IPS-18c (cell line): ENCODE measurements around the gene ZFP36L1.
A peak's percentile ranks its signal among the peaks of the same experiment; 100 is the strongest.

Experiments used
- H3K4me3 ChIP-seq: 2 replicates; pipeline ENCODE4 v1.7.0; 2013; ENCODE audit warnings: low read depth, mild to moderate bottlenecking, low read length, moderate library complexity; ENCODE audit not compliant: insufficient read depth
- H3K9me3 ChIP-seq: one replicate; pipeline ENCODE4 v1.6.1; 2013; ENCODE audit warnings: mild to moderate bottlenecking, low read length, moderate library complexity; ENCODE audit not compliant: control insufficient read depth, insufficient read depth

ZFP36L1 gene

GRCh38 chr14:68806526-68807147 lies 13.8 kb upstream of the ZFP36L1 start:
- Histone ChIP-seq H3K9me3 (no peaks in the 10 kb centered on the region), H3K4me3 (no peak overlapping the region)

- Histone ChIP-seq H3K4me3 (no peak overlapping the region), H3K9me3 (no peaks in the 10 kb centered on the region)
Observed at GRCh38 chr14:68805414-68805813, 12.5 kb upstream of the ZFP36L1 start.

GRCh38 chr14:68801631-68802030 lies 8.8 kb upstream of the ZFP36L1 start:
- Histone ChIP-seq H3K9me3 (no peaks in the 10 kb centered on the region), H3K4me3 (no peak overlapping the region)

GRCh38 chr14:68800953-68801352 lies 8.1 kb upstream of the ZFP36L1 start:
- Histone ChIP-seq H3K4me3 (no peak overlapping the region), H3K9me3 (no peaks in the 10 kb centered on the region)

- no peak overlapping the region for H3K4me3 ChIP-seq
- H3K9me3 ChIP-seq = no peaks in the 10 kb centered on the region
Observed at GRCh38 chr14:68800390-68800789, 7.5 kb upstream of the ZFP36L1 start.

GRCh38 chr14:68798621-68799020 lies 5.8 kb upstream of the ZFP36L1 start:
- H3K9me3 ChIP-seq = no peaks in the 10 kb centered on the region
- no peak overlapping the region for H3K4me3 ChIP-seq

GRCh38 chr14:68797121-68797670 lies 4.3 kb upstream of the ZFP36L1 start:
- Histone ChIP-seq H3K9me3 (no peaks in the 10 kb centered on the region), H3K4me3 (no peak overlapping the region; the same call in 1 of the 2 replicates)

GRCh38 chr14:68796418-68797101 lies 3.7 kb upstream of the ZFP36L1 start:
- peak overlapping the region; percentile 99 for H3K4me3 ChIP-seq
- no peaks in the 10 kb centered on the region for H3K9me3 ChIP-seq

GRCh38 chr14:68795597-68796417 lies 2.9 kb upstream of the ZFP36L1 start:
- Histone ChIP-seq H3K4me3 (peak overlapping the region; percentile 99), H3K9me3 (no peaks in the 10 kb centered on the region)

GRCh38 chr14:68794851-68795596 lies 2.2 kb upstream of the ZFP36L1 start:
- Histone ChIP-seq H3K4me3 (peak overlapping the region; percentile 99), H3K9me3 (no peaks in the 10 kb centered on the region)

GRCh38 chr14:68794130-68794850 lies 1.4 kb upstream of the ZFP36L1 start:
- Histone ChIP-seq H3K9me3 (no peaks in the 10 kb centered on the region), H3K4me3 (peak overlapping the region; percentile 99)

GRCh38 chr14:68793734-68794129 lies 865 bp upstream of the ZFP36L1 start:
- Histone ChIP-seq H3K9me3 (no peaks in the 10 kb centered on the region), H3K4me3 (peak overlapping the region; percentile 99)

- Histone ChIP-seq H3K9me3 (no peaks in the 10 kb centered on the region), H3K4me3 (peak overlapping the region; percentile 99)
Observed at GRCh38 chr14:68792678-68792978, 239 bp downstream of the ZFP36L1 start.

- peak overlapping the region; percentile 99 for H3K4me3 ChIP-seq
Observed at GRCh38 chr14:68791902-68792677, 777 bp downstream of the ZFP36L1 start.

GRCh38 chr14:68791078-68791901 lies 1.6 kb downstream of the ZFP36L1 start:
- peak overlapping the region; percentile 99 for H3K4me3 ChIP-seq
- no peaks in the 10 kb centered on the region for H3K9me3 ChIP-seq

More at GRCh38 chr14:68791902-68792677, 777 bp downstream of the ZFP36L1 start:
- H3K9me3 ChIP-seq = no peaks in the 10 kb centered on the region
